Central memory CD4-positive, alpha-beta T cell (primary cell): ENCODE measurements around the gene CCL1.

Experiments
- DNase-seq: peaks from one replicate; pipeline ENCODE4 v3.0.0; 2022
- total RNA-seq, 3 experiments: gene quantifications; one replicate each; lab custom pipeline; 2026; lab: John Stamatoyannopoulos, UW

The CCL1 gene
- 0 to 0.56 (median 0) reads per million in 3 experiments for total RNA-seq

GRCh38 chr17:34363183-34363661, at the start of gene CCL1:
Gene CCL1 (minus strand): TSS chr17:34363233. CDS start chr17:34363161, 72 bp downstream.
- DNase-seq = no peak

- no peak for DNase-seq
Measured at GRCh38 chr17:34412534-34412933, 49.5 kb upstream of the CCL1 start.

GRCh38 chr17:34411646-34412421, 48.8 kb upstream of the CCL1 start:
- DNase-seq = no peak

GRCh38 chr17:34409352-34409751, 46.3 kb upstream of the CCL1 start:
- DNase-seq = no peak

GRCh38 chr17:34408439-34408838, 45.4 kb upstream of the CCL1 start:
- DNase-seq = no peak

GRCh38 chr17:34406226-34406625, 43.2 kb upstream of the CCL1 start:
- no peak for DNase-seq

- no peak for DNase-seq
Measured at GRCh38 chr17:34403006-34403405, 40.0 kb upstream of the CCL1 start.

GRCh38 chr17:34401165-34401564, 38.1 kb upstream of the CCL1 start:
- DNase-seq = no peak

- DNase-seq = no peak
Measured at GRCh38 chr17:34400301-34400931, 37.4 kb upstream of the CCL1 start.

- DNase-seq = no peak
Measured at GRCh38 chr17:34399725-34400124, 36.7 kb upstream of the CCL1 start.

- DNase-seq = no peak
Measured at GRCh38 chr17:34398990-34399389, 36.0 kb upstream of the CCL1 start.

- DNase-seq = no peak
Measured at GRCh38 chr17:34397265-34397664, 34.2 kb upstream of the CCL1 start.

GRCh38 chr17:34393401-34393800, 30.4 kb upstream of the CCL1 start:
- DNase-seq = no peak

GRCh38 chr17:34391241-34391640, 28.2 kb upstream of the CCL1 start:
- DNase-seq = no peak

GRCh38 chr17:34390649-34391048, 27.6 kb upstream of the CCL1 start:
- DNase-seq = no peak

- no peak for DNase-seq
Measured at GRCh38 chr17:34389126-34389750, 26.2 kb upstream of the CCL1 start.

- no peak for DNase-seq
Measured at GRCh38 chr17:34387566-34387965, 24.5 kb upstream of the CCL1 start.

GRCh38 chr17:34386697-34387550, 23.9 kb upstream of the CCL1 start:
- no peak for DNase-seq

GRCh38 chr17:34386343-34386696, 23.3 kb upstream of the CCL1 start:
- DNase-seq = no peak

- no peak for DNase-seq
Measured at GRCh38 chr17:34384822-34385605, 22.0 kb upstream of the CCL1 start.

- DNase-seq = no peak
Measured at GRCh38 chr17:34384271-34384670, 21.2 kb upstream of the CCL1 start.

- DNase-seq = no peak
Measured at GRCh38 chr17:34383216-34383615, 20.2 kb upstream of the CCL1 start.
